GM23338 (cell line): ENCODE data around the gene SLC23A3. TPM values are rescaled to one million over a fixed set of nuclear protein-coding genes. Genes with fewer than 3 reads are reported as not detected.

Experiments
- CREB1 ChIP-seq: fragments of 250-450 bp; sonication (Bioruptor Pico); IDR thresholded peaks from 2 replicates; pipeline ENCODE4 v1.5.0; 2020; ENCODE audit warnings: low read depth, mild to moderate bottlenecking, moderate library complexity
- ETS1 ChIP-seq: IDR thresholded peaks from 2 replicates; pipeline ENCODE4 v1.6.1; 2016; ENCODE audit warnings: antibody characterized with exemption
- EZH2 ChIP-seq: fragments of 200-600 bp; sonication (generic); IDR thresholded peaks from one replicate; pipeline ENCODE4 v1.8.0; 2017; ENCODE audit warnings: antibody characterized with exemption, mild to moderate bottlenecking, low read depth; ENCODE audit not compliant: unreplicated experiment
- EZH2phosphoT487 ChIP-seq: fragments of 200-600 bp; sonication (generic); IDR thresholded peaks from one replicate; pipeline ENCODE4 v1.8.1; 2018; ENCODE audit warnings: antibody characterized with exemption; ENCODE audit not compliant: unreplicated experiment
- NANOG ChIP-seq: IDR thresholded peaks from 2 replicates; pipeline ENCODE4 v1.6.1; 2016; ENCODE audit warnings: antibody characterized with exemption, borderline replicate concordance
- POLR2AphosphoS5 ChIP-seq: IDR thresholded peaks from 2 replicates; pipeline ENCODE4 v1.6.1; 2016; ENCODE audit warnings: antibody characterized with exemption, low read depth
- STAT1 ChIP-seq: IDR thresholded peaks from one replicate; pipeline ENCODE4 v1.6.1; 2016; ENCODE audit warnings: antibody characterized with exemption; ENCODE audit not compliant: unreplicated experiment
- ZNF331 ChIP-seq: fragments of 250-450 bp; sonication (Bioruptor Pico); IDR thresholded peaks from 2 replicates; pipeline ENCODE4 v1.5.0; 2020; ENCODE audit warnings: low read depth, mild to moderate bottlenecking, moderate library complexity
- ZNF462 ChIP-seq: fragments of 250-450 bp; sonication (Bioruptor Pico); IDR thresholded peaks from 2 replicates; pipeline ENCODE4 v1.5.0; 2020; ENCODE audit warnings: mild to moderate bottlenecking, moderate library complexity
- polyA plus RNA-seq: library from polyadenylated mRNA; unstranded; fragments of >200 nt; fragmentation: Nextera tagmentation; extraction: Ambion mirVana; gene quantifications from 2 replicates; pipeline ENCODE4 v1.2.1, GENCODE V29; 2016
- total RNA-seq: library from RNA; depleted of rRNA; stranded (reverse); fragments of >200 nt; shearing (Covaris generic); gene quantifications from 2 replicates; pipeline ENCODE4 v1.2.3, GENCODE V29; 2014

SLC23A3 gene
- total and polyA plus RNA-seq, 2 experiments from 2014 or later, result 0.10 to 0.73 TPM

DNA sequence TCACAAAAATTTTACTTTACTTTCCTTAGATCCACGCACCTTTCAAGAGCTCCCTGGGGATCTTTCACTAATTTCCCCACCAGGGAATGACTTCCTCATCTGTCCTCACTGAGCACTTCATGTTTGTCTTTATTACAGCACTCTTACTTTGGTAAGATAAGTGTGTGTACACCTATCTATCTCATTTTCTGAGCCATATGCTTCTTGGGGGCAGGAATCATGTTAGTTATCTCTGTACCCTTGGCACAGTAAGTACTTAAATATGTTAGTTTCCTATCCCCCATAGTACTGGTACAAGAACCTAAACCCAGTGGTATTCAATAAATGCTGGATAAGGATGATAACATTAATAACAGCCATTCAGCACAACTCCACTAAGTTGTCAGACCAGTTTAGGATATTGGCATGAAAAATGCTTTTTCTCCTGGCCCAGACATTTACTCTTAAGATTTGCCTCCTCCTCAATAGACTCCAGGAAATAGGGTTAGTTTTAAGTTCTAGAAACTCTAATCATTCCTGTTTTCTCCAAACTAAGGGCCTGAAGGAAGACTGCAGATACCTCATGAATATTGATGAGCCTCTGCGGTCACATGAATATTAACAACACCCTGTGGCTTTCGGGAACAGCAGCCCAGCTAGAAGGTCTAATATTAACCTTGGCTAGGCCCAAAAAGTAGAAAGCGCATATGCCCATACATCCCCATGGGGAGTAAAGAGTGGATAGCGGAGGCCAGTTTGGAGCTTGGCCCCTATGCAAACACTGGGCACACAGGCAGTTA lies 47.4 kb downstream of the SLC23A3 start (continued):
- TF ChIP-seq ZNF462 (CRISPR knock-in tag) (no peak), ETS1 (no peak), ZNF331 (CRISPR knock-in tag) (no peak), CREB1 (CRISPR knock-in tag) (no peak), NANOG (no peak), EZH2phosphoT487 (no peak), STAT1 (no peak), EZH2 (no peak), POLR2AphosphoS5 (no peak)
